ENCODE data around the gene MC1R. TPM values are rescaled to one million over a fixed set of nuclear protein-coding genes. Genes with fewer than 3 reads are reported as not detected.

Gene MC1R
- total RNA-seq, 1 experiment from 2014 or later, result 3.8 TPM

DNA sequence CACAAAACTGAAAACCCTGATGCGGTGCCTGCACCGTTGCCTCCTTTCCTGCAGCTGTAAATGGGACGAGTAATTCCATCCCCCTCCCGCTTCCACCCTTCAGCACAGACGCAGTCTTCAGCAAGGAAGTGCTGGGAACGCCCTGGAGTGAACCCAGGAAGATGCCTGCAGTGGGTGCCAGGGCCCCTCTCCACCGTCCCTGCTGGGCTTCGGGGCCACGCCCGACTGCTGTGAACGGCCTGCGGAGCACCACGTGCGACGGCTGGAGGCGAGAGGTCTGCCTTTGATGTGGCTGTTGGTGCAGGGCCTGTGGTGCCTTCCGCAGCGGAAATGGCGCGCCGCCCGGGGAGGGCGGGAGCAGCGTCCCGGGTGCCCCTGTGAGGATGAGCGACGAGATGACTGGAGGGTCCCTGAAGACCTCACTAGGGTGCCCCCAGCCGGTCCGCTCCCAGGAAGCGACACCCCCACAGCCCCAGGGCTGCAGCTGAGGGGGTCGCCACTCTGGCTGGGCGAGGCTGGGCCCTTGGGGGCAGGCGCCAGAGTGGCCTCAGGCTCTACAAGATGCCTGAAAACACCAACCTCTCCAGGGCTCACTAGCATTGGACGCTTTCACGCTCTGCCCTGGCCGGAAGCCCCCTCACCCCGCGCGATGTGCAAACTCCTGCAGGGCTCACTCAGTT lies 749 bp upstream of the MC1R start (continued):
- TF ChIP-seq, protein P1, sequence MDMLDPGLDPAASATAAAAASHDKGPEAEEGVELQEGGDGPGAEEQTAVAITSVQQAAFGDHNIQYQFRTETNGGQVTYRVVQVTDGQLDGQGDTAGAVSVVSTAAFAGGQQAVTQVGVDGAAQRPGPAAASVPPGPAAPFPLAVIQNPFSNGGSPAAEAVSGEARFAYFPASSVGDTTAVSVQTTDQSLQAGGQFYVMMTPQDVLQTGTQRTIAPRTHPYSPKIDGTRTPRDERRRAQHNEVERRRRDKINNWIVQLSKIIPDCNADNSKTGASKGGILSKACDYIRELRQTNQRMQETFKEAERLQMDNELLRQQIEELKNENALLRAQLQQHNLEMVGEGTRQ (CRISPR knock-in tag; IDR thresholded peaks at IDR 0.05), result peak; percentile 62
- TF ChIP-seq MXD4 (CRISPR knock-in tag; IDR thresholded peaks at IDR 0.05; ENCODE audit: borderline replicate concordance) (no peak), PRRX2 (CRISPR knock-in tag; IDR thresholded peaks at IDR 0.05) (no peak), ELF4 (CRISPR knock-in tag; IDR thresholded peaks at IDR 0.05; ENCODE audit: low read depth) (no peak), ZNF263 (CRISPR knock-in tag; IDR thresholded peaks at IDR 0.05; ENCODE audit: low read depth) (no peak), JUN (CRISPR knock-in tag; IDR thresholded peaks at IDR 0.05) (no peak), GRHL2 (CRISPR knock-in tag; IDR thresholded peaks at IDR 0.05; ENCODE audit: insufficient replicate concordance, severe bottlenecking) (no peak), SMAD4 (CRISPR knock-in tag; IDR thresholded peaks at IDR 0.05) (no peak), CREB1 (CRISPR knock-in tag; IDR thresholded peaks at IDR 0.05) (0 out of 2 replicates have a peak, but pooled peaks have one; percentile 48), ZNF138 (CRISPR knock-in tag; conservative IDR thresholded peaks at IDR 0.05) (0 out of 2 replicates have a peak, but pooled peaks have one; percentile 86), SOX15 (CRISPR knock-in tag; IDR thresholded peaks at IDR 0.05) (no peak), FOXK1 (CRISPR knock-in tag; IDR thresholded peaks at IDR 0.05) (peak; percentile 81; the same call in 1 of the 2 replicates), MYBL2 (CRISPR knock-in tag; IDR thresholded peaks at IDR 0.05) (no peak), ZNF121 (CRISPR knock-in tag; IDR thresholded peaks at IDR 0.05) (no peak), TCF7 (CRISPR knock-in tag; IDR thresholded peaks at IDR 0.05; ENCODE audit: low read depth) (no peak), RORB (CRISPR knock-in tag; IDR thresholded peaks at IDR 0.05) (no peak)
- TF ChIP-seq, protein P2, sequence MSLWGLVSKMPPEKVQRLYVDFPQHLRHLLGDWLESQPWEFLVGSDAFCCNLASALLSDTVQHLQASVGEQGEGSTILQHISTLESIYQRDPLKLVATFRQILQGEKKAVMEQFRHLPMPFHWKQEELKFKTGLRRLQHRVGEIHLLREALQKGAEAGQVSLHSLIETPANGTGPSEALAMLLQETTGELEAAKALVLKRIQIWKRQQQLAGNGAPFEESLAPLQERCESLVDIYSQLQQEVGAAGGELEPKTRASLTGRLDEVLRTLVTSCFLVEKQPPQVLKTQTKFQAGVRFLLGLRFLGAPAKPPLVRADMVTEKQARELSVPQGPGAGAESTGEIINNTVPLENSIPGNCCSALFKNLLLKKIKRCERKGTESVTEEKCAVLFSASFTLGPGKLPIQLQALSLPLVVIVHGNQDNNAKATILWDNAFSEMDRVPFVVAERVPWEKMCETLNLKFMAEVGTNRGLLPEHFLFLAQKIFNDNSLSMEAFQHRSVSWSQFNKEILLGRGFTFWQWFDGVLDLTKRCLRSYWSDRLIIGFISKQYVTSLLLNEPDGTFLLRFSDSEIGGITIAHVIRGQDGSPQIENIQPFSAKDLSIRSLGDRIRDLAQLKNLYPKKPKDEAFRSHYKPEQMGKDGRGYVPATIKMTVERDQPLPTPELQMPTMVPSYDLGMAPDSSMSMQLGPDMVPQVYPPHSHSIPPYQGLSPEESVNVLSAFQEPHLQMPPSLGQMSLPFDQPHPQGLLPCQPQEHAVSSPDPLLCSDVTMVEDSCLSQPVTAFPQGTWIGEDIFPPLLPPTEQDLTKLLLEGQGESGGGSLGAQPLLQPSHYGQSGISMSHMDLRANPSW (CRISPR knock-in tag; conservative IDR thresholded peaks at IDR 0.05; ENCODE audit: low read depth), result no peak
- TF ChIP-seq, protein P3, sequence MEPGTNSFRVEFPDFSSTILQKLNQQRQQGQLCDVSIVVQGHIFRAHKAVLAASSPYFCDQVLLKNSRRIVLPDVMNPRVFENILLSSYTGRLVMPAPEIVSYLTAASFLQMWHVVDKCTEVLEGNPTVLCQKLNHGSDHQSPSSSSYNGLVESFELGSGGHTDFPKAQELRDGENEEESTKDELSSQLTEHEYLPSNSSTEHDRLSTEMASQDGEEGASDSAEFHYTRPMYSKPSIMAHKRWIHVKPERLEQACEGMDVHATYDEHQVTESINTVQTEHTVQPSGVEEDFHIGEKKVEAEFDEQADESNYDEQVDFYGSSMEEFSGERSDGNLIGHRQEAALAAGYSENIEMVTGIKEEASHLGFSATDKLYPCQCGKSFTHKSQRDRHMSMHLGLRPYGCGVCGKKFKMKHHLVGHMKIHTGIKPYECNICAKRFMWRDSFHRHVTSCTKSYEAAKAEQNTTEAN (CRISPR knock-in tag; IDR thresholded peaks at IDR 0.05), result peak; percentile 71; the same call in 1 of the 2 replicates
- TF ChIP-seq, protein P4, sequence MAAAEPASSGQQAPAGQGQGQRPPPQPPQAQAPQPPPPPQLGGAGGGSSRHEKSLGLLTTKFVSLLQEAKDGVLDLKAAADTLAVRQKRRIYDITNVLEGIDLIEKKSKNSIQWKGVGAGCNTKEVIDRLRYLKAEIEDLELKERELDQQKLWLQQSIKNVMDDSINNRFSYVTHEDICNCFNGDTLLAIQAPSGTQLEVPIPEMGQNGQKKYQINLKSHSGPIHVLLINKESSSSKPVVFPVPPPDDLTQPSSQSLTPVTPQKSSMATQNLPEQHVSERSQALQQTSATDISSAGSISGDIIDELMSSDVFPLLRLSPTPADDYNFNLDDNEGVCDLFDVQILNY (CRISPR knock-in tag; IDR thresholded peaks at IDR 0.05), result peak; percentile 87
- TF ChIP-seq, protein P5, sequence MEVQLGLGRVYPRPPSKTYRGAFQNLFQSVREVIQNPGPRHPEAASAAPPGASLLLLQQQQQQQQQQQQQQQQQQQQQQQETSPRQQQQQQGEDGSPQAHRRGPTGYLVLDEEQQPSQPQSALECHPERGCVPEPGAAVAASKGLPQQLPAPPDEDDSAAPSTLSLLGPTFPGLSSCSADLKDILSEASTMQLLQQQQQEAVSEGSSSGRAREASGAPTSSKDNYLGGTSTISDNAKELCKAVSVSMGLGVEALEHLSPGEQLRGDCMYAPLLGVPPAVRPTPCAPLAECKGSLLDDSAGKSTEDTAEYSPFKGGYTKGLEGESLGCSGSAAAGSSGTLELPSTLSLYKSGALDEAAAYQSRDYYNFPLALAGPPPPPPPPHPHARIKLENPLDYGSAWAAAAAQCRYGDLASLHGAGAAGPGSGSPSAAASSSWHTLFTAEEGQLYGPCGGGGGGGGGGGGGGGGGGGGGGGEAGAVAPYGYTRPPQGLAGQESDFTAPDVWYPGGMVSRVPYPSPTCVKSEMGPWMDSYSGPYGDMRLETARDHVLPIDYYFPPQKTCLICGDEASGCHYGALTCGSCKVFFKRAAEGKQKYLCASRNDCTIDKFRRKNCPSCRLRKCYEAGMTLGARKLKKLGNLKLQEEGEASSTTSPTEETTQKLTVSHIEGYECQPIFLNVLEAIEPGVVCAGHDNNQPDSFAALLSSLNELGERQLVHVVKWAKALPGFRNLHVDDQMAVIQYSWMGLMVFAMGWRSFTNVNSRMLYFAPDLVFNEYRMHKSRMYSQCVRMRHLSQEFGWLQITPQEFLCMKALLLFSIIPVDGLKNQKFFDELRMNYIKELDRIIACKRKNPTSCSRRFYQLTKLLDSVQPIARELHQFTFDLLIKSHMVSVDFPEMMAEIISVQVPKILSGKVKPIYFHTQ (CRISPR knock-in tag; IDR thresholded peaks at IDR 0.05), result no peak
- TF ChIP-seq, protein P6, sequence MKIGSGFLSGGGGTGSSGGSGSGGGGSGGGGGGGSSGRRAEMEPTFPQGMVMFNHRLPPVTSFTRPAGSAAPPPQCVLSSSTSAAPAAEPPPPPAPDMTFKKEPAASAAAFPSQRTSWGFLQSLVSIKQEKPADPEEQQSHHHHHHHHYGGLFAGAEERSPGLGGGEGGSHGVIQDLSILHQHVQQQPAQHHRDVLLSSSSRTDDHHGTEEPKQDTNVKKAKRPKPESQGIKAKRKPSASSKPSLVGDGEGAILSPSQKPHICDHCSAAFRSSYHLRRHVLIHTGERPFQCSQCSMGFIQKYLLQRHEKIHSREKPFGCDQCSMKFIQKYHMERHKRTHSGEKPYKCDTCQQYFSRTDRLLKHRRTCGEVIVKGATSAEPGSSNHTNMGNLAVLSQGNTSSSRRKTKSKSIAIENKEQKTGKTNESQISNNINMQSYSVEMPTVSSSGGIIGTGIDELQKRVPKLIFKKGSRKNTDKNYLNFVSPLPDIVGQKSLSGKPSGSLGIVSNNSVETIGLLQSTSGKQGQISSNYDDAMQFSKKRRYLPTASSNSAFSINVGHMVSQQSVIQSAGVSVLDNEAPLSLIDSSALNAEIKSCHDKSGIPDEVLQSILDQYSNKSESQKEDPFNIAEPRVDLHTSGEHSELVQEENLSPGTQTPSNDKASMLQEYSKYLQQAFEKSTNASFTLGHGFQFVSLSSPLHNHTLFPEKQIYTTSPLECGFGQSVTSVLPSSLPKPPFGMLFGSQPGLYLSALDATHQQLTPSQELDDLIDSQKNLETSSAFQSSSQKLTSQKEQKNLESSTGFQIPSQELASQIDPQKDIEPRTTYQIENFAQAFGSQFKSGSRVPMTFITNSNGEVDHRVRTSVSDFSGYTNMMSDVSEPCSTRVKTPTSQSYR (CRISPR knock-in tag; IDR thresholded peaks at IDR 0.05), result no peak; the same call in 1 of the 2 replicates
- TF ChIP-seq, protein P7, sequence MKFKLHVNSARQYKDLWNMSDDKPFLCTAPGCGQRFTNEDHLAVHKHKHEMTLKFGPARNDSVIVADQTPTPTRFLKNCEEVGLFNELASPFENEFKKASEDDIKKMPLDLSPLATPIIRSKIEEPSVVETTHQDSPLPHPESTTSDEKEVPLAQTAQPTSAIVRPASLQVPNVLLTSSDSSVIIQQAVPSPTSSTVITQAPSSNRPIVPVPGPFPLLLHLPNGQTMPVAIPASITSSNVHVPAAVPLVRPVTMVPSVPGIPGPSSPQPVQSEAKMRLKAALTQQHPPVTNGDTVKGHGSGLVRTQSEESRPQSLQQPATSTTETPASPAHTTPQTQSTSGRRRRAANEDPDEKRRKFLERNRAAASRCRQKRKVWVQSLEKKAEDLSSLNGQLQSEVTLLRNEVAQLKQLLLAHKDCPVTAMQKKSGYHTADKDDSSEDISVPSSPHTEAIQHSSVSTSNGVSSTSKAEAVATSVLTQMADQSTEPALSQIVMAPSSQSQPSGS (CRISPR knock-in tag; IDR thresholded peaks at IDR 0.05; ENCODE audit: borderline replicate concordance, low read depth), result no peak
- TF ChIP-seq, protein P8, sequence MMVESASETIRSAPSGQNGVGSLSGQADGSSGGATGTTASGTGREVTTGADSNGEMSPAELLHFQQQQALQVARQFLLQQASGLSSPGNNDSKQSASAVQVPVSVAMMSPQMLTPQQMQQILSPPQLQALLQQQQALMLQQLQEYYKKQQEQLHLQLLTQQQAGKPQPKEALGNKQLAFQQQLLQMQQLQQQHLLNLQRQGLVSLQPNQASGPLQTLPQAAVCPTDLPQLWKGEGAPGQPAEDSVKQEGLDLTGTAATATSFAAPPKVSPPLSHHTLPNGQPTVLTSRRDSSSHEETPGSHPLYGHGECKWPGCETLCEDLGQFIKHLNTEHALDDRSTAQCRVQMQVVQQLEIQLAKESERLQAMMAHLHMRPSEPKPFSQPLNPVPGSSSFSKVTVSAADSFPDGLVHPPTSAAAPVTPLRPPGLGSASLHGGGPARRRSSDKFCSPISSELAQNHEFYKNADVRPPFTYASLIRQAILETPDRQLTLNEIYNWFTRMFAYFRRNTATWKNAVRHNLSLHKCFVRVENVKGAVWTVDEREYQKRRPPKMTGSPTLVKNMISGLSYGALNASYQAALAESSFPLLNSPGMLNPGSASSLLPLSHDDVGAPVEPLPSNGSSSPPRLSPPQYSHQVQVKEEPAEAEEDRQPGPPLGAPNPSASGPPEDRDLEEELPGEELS (CRISPR knock-in tag; IDR thresholded peaks at IDR 0.05), result peak; percentile 79; the same call in 1 of the 2 replicates

Measured in WTC11 (cell line).